GM12891 (cell line): ENCODE measurements around the gene RASSF6.

Experiments
- DNase-seq: peaks from one replicate; pipeline ENCODE4 v3.0.0; 2011; ENCODE audit warnings: low spot score; ENCODE audit not compliant: insufficient read length
- FAIRE-seq: peaks from 2 replicates; lab custom pipeline; 2011; peaks lifted over from hg19 to GRCh38; lab: Jason Lieb, UNC
- PAX5 ChIP-seq: IDR thresholded peaks from 2 replicates; pipeline ENCODE4 v1.6.1; 2011; ENCODE audit warnings: low read length, moderate library complexity, mild to moderate bottlenecking; ENCODE audit not compliant: insufficient read depth, severe bottlenecking
- POLR2A ChIP-seq: IDR thresholded peaks from 2 replicates; pipeline ENCODE4 v1.6.1; 2011; ENCODE audit warnings: low read depth, low read length, control low read depth
- POLR2AphosphoS5 ChIP-seq: IDR thresholded peaks from 2 replicates; pipeline ENCODE4 v1.6.1; 2011; ENCODE audit warnings: low read depth, low read length, control low read depth
- POU2F2 ChIP-seq: IDR thresholded peaks from 2 replicates; pipeline ENCODE4 v1.6.1; 2011; ENCODE audit warnings: low read depth, mild to moderate bottlenecking, control low read depth, low read length, moderate library complexity
- SPI1 ChIP-seq: IDR thresholded peaks from 2 replicates; pipeline ENCODE4 v1.6.1; 2011; ENCODE audit warnings: low read depth, low read length, control low read depth
- TAF1 ChIP-seq: IDR thresholded peaks from 2 replicates; pipeline ENCODE4 v1.6.1; 2011; ENCODE audit warnings: low read depth, low read length, control low read depth

The RASSF6 gene

DNA sequence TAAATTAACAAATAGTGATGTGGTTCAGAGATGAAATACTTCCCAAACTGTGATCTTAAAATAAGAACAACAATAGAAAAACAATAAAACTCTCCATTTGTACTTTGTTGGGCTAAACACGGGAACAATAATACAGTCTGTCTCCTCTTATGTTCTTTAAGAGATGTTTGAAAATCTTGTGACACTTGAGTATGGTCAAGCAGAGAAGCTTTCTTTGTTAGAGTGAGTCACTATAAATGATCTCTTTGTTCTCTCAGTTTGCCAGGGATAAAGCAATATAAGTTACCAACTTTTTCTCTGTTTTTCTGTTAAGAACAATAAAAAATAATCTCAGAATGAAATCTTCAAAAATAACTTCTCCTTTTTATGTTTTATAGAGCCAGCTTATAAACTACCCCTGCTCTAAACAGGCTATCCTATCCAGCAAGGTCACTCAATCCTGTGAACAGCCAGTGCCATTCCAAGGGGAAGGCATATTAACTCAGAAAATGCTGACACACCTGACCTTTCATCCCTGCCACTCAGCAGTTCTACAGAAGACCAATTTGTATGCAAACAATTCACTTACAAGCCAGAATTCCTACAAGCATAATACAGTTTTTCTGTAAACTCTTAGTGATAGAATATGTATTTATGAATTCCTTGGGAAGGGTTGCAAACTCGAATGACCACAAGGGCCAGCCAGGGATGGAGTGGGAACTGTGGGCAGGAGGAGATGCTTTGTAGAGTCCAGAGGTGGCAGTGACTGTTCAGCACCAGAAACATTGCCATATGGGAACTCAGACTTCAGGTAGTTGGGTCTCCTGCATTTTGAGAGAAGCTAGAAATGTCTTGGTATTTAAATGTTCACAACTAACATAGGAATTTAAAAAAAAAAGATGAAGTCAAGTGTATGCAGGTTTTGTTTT, 86.5 kb downstream of the RASSF6 start:
- DNase-seq = no peak
- no peak for FAIRE-seq
- TF ChIP-seq POU2F2 = no peak
- TF ChIP-seq TAF1 = no peak
- TF ChIP-seq POLR2A = no peak
- no peak for TF ChIP-seq PAX5
- TF ChIP-seq POLR2AphosphoS5 = no peak
- TF ChIP-seq SPI1 = no peak

DNA sequence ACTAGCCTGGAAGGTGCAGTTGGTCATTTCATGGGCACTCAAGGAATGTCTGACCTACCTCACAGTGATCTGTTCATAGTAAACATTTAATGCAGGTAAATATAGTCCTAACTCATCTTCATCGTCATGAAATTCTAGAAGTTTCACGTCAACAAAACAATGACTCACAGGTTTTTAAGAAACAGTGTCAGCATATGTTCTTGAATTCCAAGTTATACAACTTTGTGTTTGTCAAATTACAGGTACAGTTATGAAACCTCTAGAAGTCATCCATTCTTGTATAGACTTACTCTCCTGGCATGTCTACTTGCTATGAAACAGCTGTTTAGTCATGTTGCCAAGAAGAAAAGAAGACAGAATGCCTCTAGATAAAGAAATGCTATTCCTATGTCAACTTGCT, 92.1 kb downstream of the RASSF6 start:
- DNase-seq = no peak
- TF ChIP-seq POLR2AphosphoS5 (no peak), POU2F2 (no peak)
- FAIRE-seq = no peak

DNA sequence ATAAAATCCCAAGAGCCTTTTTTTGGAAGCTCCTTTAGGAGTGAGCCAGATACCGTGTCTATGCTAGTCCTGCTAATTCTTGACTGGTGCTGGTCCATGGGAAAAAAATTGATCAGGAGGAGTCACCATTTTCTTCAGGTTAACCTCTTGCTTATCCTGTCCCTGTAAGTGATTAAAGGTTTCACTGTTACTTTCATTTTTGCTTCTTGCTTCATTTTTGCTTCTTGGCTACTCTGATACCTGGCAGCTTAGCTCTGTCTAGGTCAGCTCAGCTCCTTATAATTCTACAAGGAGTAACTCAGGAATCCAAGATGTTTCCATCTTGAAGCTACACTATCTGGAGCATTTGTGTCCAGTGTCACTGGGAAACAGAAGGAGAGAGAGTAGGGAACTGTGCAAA, 93.0 kb downstream of the RASSF6 start:
- TF ChIP-seq POU2F2 = no peak
- FAIRE-seq (no peak), DNase-seq (no peak)

DNA sequence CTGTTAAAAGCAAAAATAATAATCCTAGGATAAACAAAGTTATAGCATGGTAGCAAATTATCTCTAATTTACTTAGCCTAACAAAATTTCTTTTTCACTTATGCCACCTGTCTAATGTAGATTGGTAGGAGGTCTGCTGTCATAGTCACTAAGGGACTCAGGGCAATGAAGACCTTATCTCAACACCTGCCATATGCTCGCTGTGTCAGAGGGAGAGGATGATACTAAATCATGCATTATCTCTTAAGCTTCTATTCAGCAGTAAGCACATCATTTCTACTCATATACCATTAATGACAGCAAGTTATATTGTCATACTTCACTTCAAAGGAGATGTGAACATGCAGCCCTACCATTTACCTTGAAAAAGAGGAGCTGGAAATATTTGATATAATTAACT, 94.6 kb downstream of the RASSF6 start:
- no peak for TF ChIP-seq POLR2AphosphoS5
- TF ChIP-seq POU2F2 = no peak
- no peak for TF ChIP-seq POLR2A
- no peak for TF ChIP-seq SPI1
- no peak for TF ChIP-seq PAX5
- no peak for TF ChIP-seq TAF1
- DNase-seq = no peak
- no peak for FAIRE-seq

DNA sequence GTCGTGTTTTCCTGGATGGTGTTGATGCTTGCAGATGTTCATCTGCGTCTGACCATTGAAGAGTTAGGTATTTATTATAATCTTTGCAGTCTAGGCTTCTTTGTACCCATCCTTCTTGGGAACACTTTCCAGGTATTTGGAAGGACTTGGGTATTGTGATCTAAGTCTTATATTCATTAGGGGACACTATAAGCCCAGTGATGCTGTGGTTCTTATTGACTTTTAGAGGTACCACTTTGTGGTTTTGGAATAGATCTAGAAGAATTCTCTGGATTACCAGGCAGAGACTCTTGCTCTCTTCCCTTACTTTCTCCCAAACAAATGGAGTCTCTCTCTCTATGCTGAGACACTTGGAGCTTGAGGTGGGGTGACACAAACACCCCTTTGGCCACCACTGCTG, 97.1 kb downstream of the RASSF6 start:
- TF ChIP-seq SPI1 = no peak
- TF ChIP-seq TAF1 = no peak
- TF ChIP-seq POU2F2 = no peak
- no peak for TF ChIP-seq PAX5
- no peak for TF ChIP-seq POLR2A
- TF ChIP-seq POLR2AphosphoS5 = no peak
- FAIRE-seq (no peak), DNase-seq (no peak)
